ENCODE measurements around the gene FOXP3. TPM values are rescaled to one million over a fixed set of nuclear protein-coding genes. Genes with fewer than 3 reads are reported as not detected.

FOXP3 gene
- total RNA-seq, 1 donor from 2014 or later, result 0.71 TPM

- H3K27me3 ChIP-seq (ENCODE audit: control insufficient read depth, insufficient read depth, low read length), result no peaks in the 10 kb centered on the region
- DNase-seq (ENCODE audit: low read depth), result no peak
- H3K36me3 ChIP-seq (ENCODE audit: control insufficient read depth, insufficient read depth, low read length), result no peaks in the 10 kb centered on the region
- TF ChIP-seq CTCF (IDR thresholded peaks at IDR 0.05; ENCODE audit: insufficient read depth, low read length, poor library complexity, severe bottlenecking), result no peak
- no peak within 1 kb of the TSS for H3K4me3 ChIP-seq (ENCODE audit: low read depth, low read length)
Measured at GRCh38 chrX:49233176-49233575, 31.3 kb downstream of the FOXP3 start, which contains the start of gene CACNA1F. Gene CACNA1F, minus strand, starts transcription at chrX:49233340. Its CDS starts 31 bp downstream, at chrX:49233309.

GRCh38 chrX:49232525-49232924, 32.0 kb downstream of the FOXP3 start:
- H3K4me3 ChIP-seq (ENCODE audit: low read depth, low read length), result no peak overlapping the region
- no peaks in the 10 kb centered on the region for H3K36me3 ChIP-seq (ENCODE audit: control insufficient read depth, insufficient read depth, low read length)
- no peaks in the 10 kb centered on the region for H3K27me3 ChIP-seq (ENCODE audit: control insufficient read depth, insufficient read depth, low read length)
- TF ChIP-seq CTCF (IDR thresholded peaks at IDR 0.05; ENCODE audit: insufficient read depth, low read length, poor library complexity, severe bottlenecking), result no peak
- no peak for DNase-seq (ENCODE audit: low read depth)

- no peak overlapping the region for H3K4me3 ChIP-seq (ENCODE audit: low read depth, low read length)
- H3K36me3 ChIP-seq (ENCODE audit: control insufficient read depth, insufficient read depth, low read length), result no peaks in the 10 kb centered on the region
- no peaks in the 10 kb centered on the region for H3K27me3 ChIP-seq (ENCODE audit: control insufficient read depth, insufficient read depth, low read length)
- no peak for TF ChIP-seq CTCF (IDR thresholded peaks at IDR 0.05; ENCODE audit: insufficient read depth, low read length, poor library complexity, severe bottlenecking)
- DNase-seq (ENCODE audit: low read depth), result no peak
Measured at GRCh38 chrX:49231333-49232000, 33.0 kb downstream of the FOXP3 start.

GRCh38 chrX:49230500-49231232, 33.8 kb downstream of the FOXP3 start:
- Histone ChIP-seq H3K36me3 (ENCODE audit: control insufficient read depth, insufficient read depth, low read length) (no peaks in the 10 kb centered on the region), H3K27me3 (ENCODE audit: control insufficient read depth, insufficient read depth, low read length) (no peaks in the 10 kb centered on the region), H3K4me3 (ENCODE audit: low read depth, low read length) (peak overlapping the region; percentile 4)
- peak; percentile 21 for TF ChIP-seq CTCF (IDR thresholded peaks at IDR 0.05; ENCODE audit: insufficient read depth, low read length, poor library complexity, severe bottlenecking)
- DNase-seq (ENCODE audit: low read depth), result no peak

GRCh38 chrX:49228185-49228584, 36.3 kb downstream of the FOXP3 start:
- H3K27me3 ChIP-seq (ENCODE audit: control insufficient read depth, insufficient read depth, low read length), result no peaks in the 10 kb centered on the region
- TF ChIP-seq CTCF (IDR thresholded peaks at IDR 0.05; ENCODE audit: insufficient read depth, low read length, poor library complexity, severe bottlenecking), result no peak
- no peak overlapping the region for H3K4me3 ChIP-seq (ENCODE audit: low read depth, low read length)
- no peak for DNase-seq (ENCODE audit: low read depth)
- no peaks in the 10 kb centered on the region for H3K36me3 ChIP-seq (ENCODE audit: control insufficient read depth, insufficient read depth, low read length)
